IMR-90 (cell line): ENCODE data around the gene ZNF23. TPM values are rescaled to one million over a fixed set of nuclear protein-coding genes. Genes with fewer than 3 reads are reported as not detected.

Experiments
- ATAC-seq: fragments of 200-7000 bp; cut with Tn5 transposase; 2 replicates; pipeline ENCODE4 v1.9.1; 2020; ENCODE audit warnings: low read depth, mild to moderate bottlenecking, moderate library complexity
- BruUV-seq: library from RNA; stranded (reverse); fragments of 400-500 nt; replicated peaks from 2 replicates; lab custom pipeline; 2021; lab: Mats Ljungman, UMichigan
- CTCF ChIA-PET: fragments of 300-600 bp; formaldehyde crosslinking; extraction: SDS; loops from one replicate; lab custom pipeline; 2021; ENCODE audit warnings: antibody characterized with exemption; lab: Yijun Ruan, JAX
- POLR2A ChIA-PET: fragments of 300-600 bp; sonication (Branson Sonifier 250); formaldehyde crosslinking; loops from one replicate; lab custom pipeline; 2022; ENCODE audit warnings: antibody characterized with exemption; ENCODE audit not compliant: unreplicated experiment; lab: Charles Lee
- DNase-seq: peaks from one replicate; pipeline ENCODE4 v3.0.0; 2013
- H2AFZ ChIP-seq: replicated peaks from 2 replicates; pipeline ENCODE3; 2013; ENCODE audit warnings: low read length, mild to moderate bottlenecking; ENCODE audit not compliant: poor library complexity
- H2AK5ac ChIP-seq: 2 replicates; pipeline ENCODE4 v1.6.1; 2013; ENCODE audit warnings: low read depth, low read length, inconsistent platforms
- H2AK9ac ChIP-seq: replicated peaks from 2 replicates; pipeline ENCODE3; 2013; ENCODE audit warnings: mild to moderate bottlenecking, low read depth, low read length, moderate library complexity; ENCODE audit not compliant: poor library complexity
- H2BK120ac ChIP-seq: 2 replicates; pipeline ENCODE4 v1.6.1; 2013; ENCODE audit warnings: low read depth, low read length, inconsistent platforms
- H2BK15ac ChIP-seq: 3 replicates; pipeline ENCODE4 v1.6.1; 2013; ENCODE audit warnings: low read depth, low read length, inconsistent platforms
- H2BK20ac ChIP-seq: 2 replicates; pipeline ENCODE4 v1.6.1; 2013; ENCODE audit warnings: low read depth, mild to moderate bottlenecking, inconsistent platforms, low read length, moderate library complexity
- H2BK5ac ChIP-seq: 2 replicates; pipeline ENCODE4 v1.6.1; 2013; ENCODE audit warnings: mild to moderate bottlenecking, low read depth, low read length, inconsistent platforms; ENCODE audit not compliant: poor library complexity, severe bottlenecking
- H3K14ac ChIP-seq: replicated peaks from 2 replicates; pipeline ENCODE4 v1.6.1; 2013; ENCODE audit warnings: low read depth, low read length, inconsistent platforms
- H3K18ac ChIP-seq: 2 replicates; pipeline ENCODE4 v1.6.1; 2013; ENCODE audit warnings: low read depth, low read length, control low read depth
- H3K23ac ChIP-seq: 2 replicates; pipeline ENCODE4 v1.6.1; 2013; ENCODE audit warnings: low read depth, low read length, inconsistent platforms
- H3K27ac ChIP-seq: 2 replicates; pipeline ENCODE4 v1.5.1; 2013; ENCODE audit warnings: mild to moderate bottlenecking, control low read depth, low read length; ENCODE audit not compliant: insufficient read depth
- H3K27me3 ChIP-seq: 2 replicates; pipeline ENCODE4 v1.6.1; 2013; ENCODE audit warnings: low read length; ENCODE audit not compliant: control insufficient read depth, insufficient read depth
- H3K36me3 ChIP-seq: 2 replicates; pipeline ENCODE4 v1.6.1; 2013; ENCODE audit warnings: low read length, mixed read lengths; ENCODE audit not compliant: control insufficient read depth, insufficient read depth
- H3K4ac ChIP-seq: 2 replicates; pipeline ENCODE4 v1.6.1; 2013; ENCODE audit warnings: low read depth, low read length, inconsistent platforms
- H3K4me1 ChIP-seq: 2 replicates; pipeline ENCODE4 v1.6.1; 2013; ENCODE audit warnings: low read length, mixed read lengths; ENCODE audit not compliant: control insufficient read depth, insufficient read depth
- H3K4me2 ChIP-seq: 2 replicates; pipeline ENCODE4 v1.6.1; 2013; ENCODE audit warnings: low read depth, mild to moderate bottlenecking, control low read depth, low read length, moderate library complexity
- H3K4me3 ChIP-seq: 2 replicates; pipeline ENCODE4 v1.5.1; 2013; ENCODE audit warnings: low read depth, mild to moderate bottlenecking, control low read depth, low read length, moderate library complexity; ENCODE audit not compliant: insufficient read depth
- H3K56ac ChIP-seq: 2 replicates; pipeline ENCODE4 v1.6.1; 2013; ENCODE audit warnings: low read length, inconsistent platforms; ENCODE audit not compliant: insufficient read depth; ENCODE audit errors: extremely low read depth
- H3K79me1 ChIP-seq, 2 experiments: 2 replicates each; pipeline ENCODE4 v1.6.1; 2013; ENCODE audit warnings: low read length in 2 of 2, inconsistent platforms in 1 of 2, low read depth in 1 of 2
- H3K9ac ChIP-seq: 2 replicates; pipeline ENCODE4 v1.6.1; 2013; ENCODE audit warnings: low read depth, low read length, control low read depth
- H3K9me1 ChIP-seq: 2 replicates; pipeline ENCODE4 v1.6.1; 2013; ENCODE audit warnings: low read length, inconsistent platforms; ENCODE audit not compliant: insufficient read depth
- H3K9me3 ChIP-seq: 2 replicates; pipeline ENCODE4 v1.6.1; 2013; ENCODE audit warnings: low read length; ENCODE audit not compliant: control insufficient read depth, insufficient read depth
- H4K20me1 ChIP-seq: 2 replicates; pipeline ENCODE4 v1.6.1; 2013; ENCODE audit warnings: low read length, inconsistent platforms; ENCODE audit not compliant: insufficient read depth
- H4K5ac ChIP-seq: 2 replicates; pipeline ENCODE4 v1.6.1; 2013; ENCODE audit warnings: mild to moderate bottlenecking, low read depth, low read length, control low read depth
- H4K8ac ChIP-seq, 2 experiments: 2 replicates each; pipeline ENCODE4 v1.6.1; 2013; ENCODE audit warnings: low read depth in 2 of 2, low read length in 2 of 2, control low read depth in 1 of 2, inconsistent platforms in 1 of 2
- H4K91ac ChIP-seq: 2 replicates; pipeline ENCODE4 v1.6.1; 2013; ENCODE audit warnings: low read depth, low read length, inconsistent platforms; ENCODE audit not compliant: insufficient read depth
- BHLHE40 ChIP-seq: fragments of 150-350 bp; IDR thresholded peaks from 2 replicates; pipeline ENCODE4 v1.6.1; 2016; ENCODE audit warnings: mild to moderate bottlenecking, low read depth, low read length
- CEBPB ChIP-seq: IDR thresholded peaks from 2 replicates; pipeline ENCODE4 v1.6.1; 2012; ENCODE audit warnings: low read depth, low read length, improper control_type of control experiment
- FOS ChIP-seq: fragments of 150-350 bp; IDR thresholded peaks from 2 replicates; pipeline ENCODE4 v1.6.1; 2016; ENCODE audit warnings: low read depth, low read length
- MAFK ChIP-seq: IDR thresholded peaks from 2 replicates; pipeline ENCODE4 v1.6.1; 2012; ENCODE audit warnings: low read depth, low read length, improper control_type of control experiment
- MAZ ChIP-seq: IDR thresholded peaks from 2 replicates; pipeline ENCODE4 v1.6.1; 2012; ENCODE audit warnings: low read depth, mild to moderate bottlenecking, low read length, improper control_type of control experiment, moderate library complexity, borderline replicate concordance
- MXI1 ChIP-seq: IDR thresholded peaks from 2 replicates; pipeline ENCODE4 v1.6.1; 2012; ENCODE audit warnings: low read depth, mild to moderate bottlenecking, low read length, moderate library complexity, borderline replicate concordance
- NFE2L2 ChIP-seq: fragments of 150-350 bp; IDR thresholded peaks from 2 replicates; pipeline ENCODE4 v1.6.1; 2016; ENCODE audit warnings: low read depth, mild to moderate bottlenecking, low read length
- POLR2A ChIP-seq: IDR thresholded peaks from 2 replicates; pipeline ENCODE4 v1.6.1; 2012; ENCODE audit warnings: mild to moderate bottlenecking, low read depth, low read length
- RAD21 ChIP-seq: IDR thresholded peaks from 2 replicates; pipeline ENCODE4 v1.6.1; 2012; ENCODE audit warnings: low read length, improper control_type of control experiment
- RCOR1 ChIP-seq: IDR thresholded peaks from 2 replicates; pipeline ENCODE4 v1.6.1; 2012; ENCODE audit warnings: mild to moderate bottlenecking, low read length, improper control_type of control experiment; ENCODE audit not compliant: insufficient replicate concordance
- RFX5 ChIP-seq: IDR thresholded peaks from 2 replicates; pipeline ENCODE4 v1.8.0; 2012; ENCODE audit warnings: low read depth, mild to moderate bottlenecking, low read length, moderate library complexity
- SMC3 ChIP-seq: fragments of 150-350 bp; IDR thresholded peaks from 2 replicates; pipeline ENCODE4 v1.6.1; 2016; ENCODE audit warnings: low read depth, mild to moderate bottlenecking, antibody characterized with exemption, low read length, moderate library complexity
- WGBS, 2 experiments: methylation state at CpG; one replicate each; pipeline versions ENCODE4 v1.1.5 to v1.1.7; 2013; ENCODE audit warnings: missing lambda C conversion rate in 2 of 2; ENCODE audit not compliant: insufficient read length in 1 of 2; ENCODE audit errors: extremely low coverage in 2 of 2; 5-methylcytosine and 5-hydroxymethylcytosine counted together
- dilution Hi-C: fragments of 300-500 bp; cut with HindIII; formaldehyde crosslinking; loops from one replicate; pipeline ENCODE4 v1.14.3; 2018; ENCODE audit warnings: low sequenced_read_pairs; ENCODE audit not compliant: unreplicated experiment
- in situ Hi-C: fragments of 300-500 bp; cut with MboI; formaldehyde crosslinking; loops from 3 replicates; pipeline ENCODE4 v1.14.3; 2019; ENCODE audit warnings: low sequenced_read_pairs, inconsistent platforms, mixed read lengths
- intact Hi-C: fragments of 100-400 bp; cut with micrococcal nuclease; formaldehyde crosslinking; loops from 2 replicates; pipeline ENCODE4 v1.10.0; 2022
- polyA plus RNA-seq, 3 experiments: library from polyadenylated mRNA; depleted of rRNA; stranded (reverse); fragments of >200 nt; gene quantifications; 2 replicates each; pipeline ENCODE4 v1.2.3, GENCODE V29; 2012; ENCODE audit warnings: low replicate concordance in 1 of 3
- total RNA-seq: library from RNA; depleted of rRNA; stranded (reverse); fragments of >200 nt; gene quantifications from 2 replicates; pipeline ENCODE4 v1.2.3, GENCODE V29; 2012
- TF ChIP-seq, protein P1 (sequence below): fragments of 150-350 bp; IDR thresholded peaks from 2 replicates; pipeline ENCODE4 v1.6.1; 2017; ENCODE audit warnings: mild to moderate bottlenecking, antibody characterized with exemption, low read length, low read depth
- TF ChIP-seq, protein P2 (sequence below): conservative IDR thresholded peaks from 2 replicates; pipeline ENCODE4 v1.5.1; 2012; ENCODE audit warnings: mild to moderate bottlenecking, low read depth, low read length, improper control_type of control experiment
- TF ChIP-seq, protein P3 (sequence below): fragments of 150-350 bp; IDR thresholded peaks from 2 replicates; pipeline ENCODE4 v1.6.1; 2016; ENCODE audit warnings: low read depth, mild to moderate bottlenecking, low read length, moderate library complexity, borderline replicate concordance

Gene ZNF23
- total and polyA plus RNA-seq, 2 of the 4 experiments (the other 2 are of a cell fraction) = 7.5 to 8.8 TPM

DNA sequence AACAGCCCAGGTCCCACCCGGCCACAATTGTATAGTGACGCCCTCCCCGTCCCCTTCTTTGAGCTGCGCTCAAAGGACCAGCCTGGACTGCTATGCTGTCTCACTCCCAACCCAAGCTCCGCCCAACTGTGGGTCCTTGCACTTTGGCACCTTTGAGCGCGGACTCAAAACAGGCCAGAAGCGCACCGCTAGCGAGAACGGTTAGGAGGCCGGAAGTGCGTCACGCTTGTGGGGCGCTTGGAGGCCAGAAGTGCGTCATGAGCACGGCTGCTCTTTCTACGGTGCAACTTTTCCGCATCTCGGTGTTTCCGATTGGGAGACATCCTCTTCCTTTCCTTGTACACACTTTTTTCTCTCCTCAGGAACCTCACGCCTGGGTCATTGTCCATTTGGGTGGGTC, 27.1 kb upstream of the ZNF23 start, which contains the start of gene ZNF19:
Gene ZNF19 (minus strand): TSS at position 203 of the 400 bp plus-strand sequence. CDS start 7,210 bp downstream, outside the sequence.
- in situ Hi-C loops (loop anchor here (5.0 to 25.0 kb wide), 2 partner anchors 37 to 702 kb away; no protein-coding TSS in a partner anchor), dilution Hi-C loops (no loop called here), intact Hi-C loops (no loop called here)
- no peak within 1 kb of the TSS for H3K23ac ChIP-seq
- ChIA-PET POLR2A (no interaction called here), CTCF (no interaction called here)
- no peak within 1 kb of the TSS for H3K27ac ChIP-seq
- TF ChIP-seq RFX5 (no peak), MXI1 (no peak), NFE2L2 (no peak), CEBPB (no peak), MAZ (no peak), SMC3 (no peak), FOS (no peak), RCOR1 (no peak), BHLHE40 (no peak), MAFK (no peak), RAD21 (no peak), POLR2A (no peak)
- TF ChIP-seq, protein P1, sequence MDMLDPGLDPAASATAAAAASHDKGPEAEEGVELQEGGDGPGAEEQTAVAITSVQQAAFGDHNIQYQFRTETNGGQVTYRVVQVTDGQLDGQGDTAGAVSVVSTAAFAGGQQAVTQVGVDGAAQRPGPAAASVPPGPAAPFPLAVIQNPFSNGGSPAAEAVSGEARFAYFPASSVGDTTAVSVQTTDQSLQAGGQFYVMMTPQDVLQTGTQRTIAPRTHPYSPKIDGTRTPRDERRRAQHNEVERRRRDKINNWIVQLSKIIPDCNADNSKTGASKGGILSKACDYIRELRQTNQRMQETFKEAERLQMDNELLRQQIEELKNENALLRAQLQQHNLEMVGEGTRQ = no peak
- TF ChIP-seq, protein P2, sequence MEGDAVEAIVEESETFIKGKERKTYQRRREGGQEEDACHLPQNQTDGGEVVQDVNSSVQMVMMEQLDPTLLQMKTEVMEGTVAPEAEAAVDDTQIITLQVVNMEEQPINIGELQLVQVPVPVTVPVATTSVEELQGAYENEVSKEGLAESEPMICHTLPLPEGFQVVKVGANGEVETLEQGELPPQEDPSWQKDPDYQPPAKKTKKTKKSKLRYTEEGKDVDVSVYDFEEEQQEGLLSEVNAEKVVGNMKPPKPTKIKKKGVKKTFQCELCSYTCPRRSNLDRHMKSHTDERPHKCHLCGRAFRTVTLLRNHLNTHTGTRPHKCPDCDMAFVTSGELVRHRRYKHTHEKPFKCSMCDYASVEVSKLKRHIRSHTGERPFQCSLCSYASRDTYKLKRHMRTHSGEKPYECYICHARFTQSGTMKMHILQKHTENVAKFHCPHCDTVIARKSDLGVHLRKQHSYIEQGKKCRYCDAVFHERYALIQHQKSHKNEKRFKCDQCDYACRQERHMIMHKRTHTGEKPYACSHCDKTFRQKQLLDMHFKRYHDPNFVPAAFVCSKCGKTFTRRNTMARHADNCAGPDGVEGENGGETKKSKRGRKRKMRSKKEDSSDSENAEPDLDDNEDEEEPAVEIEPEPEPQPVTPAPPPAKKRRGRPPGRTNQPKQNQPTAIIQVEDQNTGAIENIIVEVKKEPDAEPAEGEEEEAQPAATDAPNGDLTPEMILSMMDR = no peak
- TF ChIP-seq, protein P3, sequence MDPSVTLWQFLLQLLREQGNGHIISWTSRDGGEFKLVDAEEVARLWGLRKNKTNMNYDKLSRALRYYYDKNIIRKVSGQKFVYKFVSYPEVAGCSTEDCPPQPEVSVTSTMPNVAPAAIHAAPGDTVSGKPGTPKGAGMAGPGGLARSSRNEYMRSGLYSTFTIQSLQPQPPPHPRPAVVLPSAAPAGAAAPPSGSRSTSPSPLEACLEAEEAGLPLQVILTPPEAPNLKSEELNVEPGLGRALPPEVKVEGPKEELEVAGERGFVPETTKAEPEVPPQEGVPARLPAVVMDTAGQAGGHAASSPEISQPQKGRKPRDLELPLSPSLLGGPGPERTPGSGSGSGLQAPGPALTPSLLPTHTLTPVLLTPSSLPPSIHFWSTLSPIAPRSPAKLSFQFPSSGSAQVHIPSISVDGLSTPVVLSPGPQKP = no peak
- no peak within 1 kb of the TSS for H2AK9ac ChIP-seq
- BruUV-seq = no TSS peak
- no peak within 1 kb of the TSS for H3K14ac ChIP-seq
- H3K4ac ChIP-seq = no peak within 1 kb of the TSS
- 100% methylated on average over 3 of the region's 22 CpGs; no CpG with 5 or more reads in 1 of the 2 experiments for WGBS, 2 experiments
- H3K9me3 ChIP-seq = no peaks in the 10 kb centered on the region
- H4K5ac ChIP-seq = no peak within 1 kb of the TSS
- H2BK20ac ChIP-seq = no peak within 1 kb of the TSS
- H2AK5ac ChIP-seq = no peak within 1 kb of the TSS
- H3K9me1 ChIP-seq = no peaks in the 10 kb centered on the region
- no peaks in the 10 kb centered on the region for H4K20me1 ChIP-seq
- H3K36me3 ChIP-seq = no peaks in the 10 kb centered on the region
- H3K79me1 ChIP-seq = no peaks in the 10 kb centered on the region
- H3K4me2 ChIP-seq = no peak within 1 kb of the TSS
- H2AFZ ChIP-seq = peak within 1 kb of the TSS; percentile 37
- no peak within 1 kb of the TSS for H4K8ac ChIP-seq
- DNase-seq = no peak
- no peak within 1 kb of the TSS for H2BK120ac ChIP-seq
- H2BK15ac ChIP-seq = no peak within 1 kb of the TSS
- H3K18ac ChIP-seq = no peak within 1 kb of the TSS
- H3K56ac ChIP-seq = no peak within 1 kb of the TSS
- no peak within 1 kb of the TSS for H2BK5ac ChIP-seq
- ATAC-seq = no peak
- H4K91ac ChIP-seq = no peak within 1 kb of the TSS
- no peaks in the 10 kb centered on the region for H3K4me1 ChIP-seq
- H3K9ac ChIP-seq = no peak within 1 kb of the TSS
- peaks cover 4% of the 10 kb centered on the region for H3K27me3 ChIP-seq
- no peak within 1 kb of the TSS for H3K4me3 ChIP-seq
